SK-N-MC (cell line): Measurements from ENCODE around the gene CREB5.

Experiments
- EZH2 ChIP-seq: fragments of 200-600 bp; sonication (generic); IDR thresholded peaks from one replicate; pipeline ENCODE4 v1.6.1; 2017; ENCODE audit warnings: antibody characterized with exemption
- POLR2AphosphoS5 ChIP-seq: IDR thresholded peaks from 2 replicates; pipeline ENCODE4 v1.6.1; 2012; ENCODE audit warnings: mild to moderate bottlenecking, low read depth, low read length, borderline replicate concordance

GRCh38 chr7:28700790-28701203 lies 288.5 kb downstream of the CREB5 start:
- no peak for TF ChIP-seq POLR2AphosphoS5
- TF ChIP-seq EZH2, result no peak
